Liver (tissue), 9 donors: ENCODE measurements around the gene EEF2K. TPM values are rescaled to one million over a fixed set of nuclear protein-coding genes. Genes with fewer than 3 reads are reported as not detected.
A peak's percentile ranks its signal among the peaks of the same experiment; 100 is the strongest.

Experiments
- DNase-seq: peaks from one replicate; pipeline ENCODE4 v3.0.0-alpha.2; 2017; ENCODE audit warnings: low spot score
- H3K27ac ChIP-seq, 2 donors: one replicate each; pipeline ENCODE4 v1.7.0; 2013; ENCODE audit warnings: inconsistent platforms in 2 of 2, low read length in 2 of 2, control low read depth in 1 of 2, low read depth in 1 of 2, mild to moderate bottlenecking in 1 of 2
- H3K27me3 ChIP-seq, 4 donors: one replicate each; pipeline versions ENCODE4 v1.6.1 to v1.7.0; 2013; ENCODE audit warnings: low read length in 3 of 4, inconsistent platforms in 1 of 4, mild to moderate bottlenecking in 1 of 4, moderate library complexity in 1 of 4; ENCODE audit not compliant: control insufficient read depth in 4 of 4, insufficient read depth in 4 of 4
- H3K36me3 ChIP-seq, 4 donors: one replicate each; pipeline versions ENCODE4 v1.6.1 to v1.7.0; 2013; ENCODE audit warnings: low read length in 3 of 4, mild to moderate bottlenecking in 3 of 4, low read depth in 1 of 4, moderate library complexity in 1 of 4; ENCODE audit not compliant: control insufficient read depth in 4 of 4, insufficient read depth in 3 of 4
- H3K4me1 ChIP-seq, 4 donors: one replicate each; pipeline versions ENCODE4 v1.6.1 to v1.7.0; 2013; ENCODE audit warnings: low read length in 3 of 4, mild to moderate bottlenecking in 3 of 4, moderate library complexity in 1 of 4; ENCODE audit not compliant: control insufficient read depth in 4 of 4, insufficient read depth in 4 of 4
- H3K4me3 ChIP-seq, 3 donors: one replicate each; pipeline versions ENCODE4 v1.6.1 to v1.7.0; 2013; ENCODE audit warnings: low read length in 3 of 3, control low read depth in 1 of 3, low read depth in 1 of 3, mild to moderate bottlenecking in 1 of 3
- H3K9ac ChIP-seq, 2 donors: one replicate each; pipeline ENCODE4 v1.7.0; 2013; ENCODE audit warnings: low read length in 2 of 2, mild to moderate bottlenecking in 2 of 2, moderate library complexity in 2 of 2, control low read depth in 1 of 2, low read depth in 1 of 2
- H3K9me3 ChIP-seq, 4 donors: one replicate each; pipeline versions ENCODE4 v1.6.1 to v1.7.0; 2013; ENCODE audit warnings: low read length in 3 of 4; ENCODE audit not compliant: control insufficient read depth in 4 of 4
- ATF3 ChIP-seq: IDR thresholded peaks from 2 replicates; pipeline ENCODE4 v1.6.1; 2016; ENCODE audit warnings: antibody characterized with exemption
- CTCF ChIP-seq: fragments of 150-350 bp; IDR thresholded peaks from 2 replicates; pipeline ENCODE4 v1.5.1; 2017; ENCODE audit warnings: improper control_type of control experiment, low read depth, low read length; ENCODE audit not compliant: missing input control
- EGR1 ChIP-seq, 2 donors: IDR thresholded peaks; 2 replicates each; pipeline ENCODE4 v1.6.1; 2016 to 2018; ENCODE audit warnings: antibody characterized with exemption in 2 of 2, low read depth in 2 of 2
- FOXA2 ChIP-seq: IDR thresholded peaks from 2 replicates; pipeline ENCODE4 v1.6.1; 2016; ENCODE audit warnings: antibody characterized with exemption
- HNF4A ChIP-seq, 2 donors: conservative IDR thresholded peaks; 2 replicates each; pipeline ENCODE4 v1.6.1; 2016; ENCODE audit warnings: antibody characterized with exemption in 2 of 2, mild to moderate bottlenecking in 2 of 2
- HNF4G ChIP-seq: IDR thresholded peaks from 2 replicates; pipeline ENCODE4 v1.6.1; 2016; ENCODE audit warnings: antibody characterized with exemption
- JUND ChIP-seq, 2 donors: IDR thresholded peaks; 2 replicates each; pipeline ENCODE4 v1.6.1; 2016; ENCODE audit warnings: antibody characterized with exemption in 2 of 2
- MAX ChIP-seq: IDR thresholded peaks from 2 replicates; pipeline ENCODE4 v1.6.1; 2016; ENCODE audit warnings: antibody characterized with exemption
- NR2F2 ChIP-seq: IDR thresholded peaks from 2 replicates; pipeline ENCODE4 v1.6.1; 2016; ENCODE audit warnings: antibody characterized with exemption
- RAD21 ChIP-seq, 2 donors: IDR thresholded peaks; 2 replicates each; pipeline ENCODE4 v1.6.1; 2016; ENCODE audit warnings: antibody characterized with exemption in 2 of 2, mild to moderate bottlenecking in 2 of 2
- REST ChIP-seq: IDR thresholded peaks from 2 replicates; pipeline ENCODE4 v1.6.1; 2016; ENCODE audit warnings: antibody characterized with exemption, mild to moderate bottlenecking
- RXRA ChIP-seq, 2 donors: IDR thresholded peaks; 2 replicates each; pipeline ENCODE4 v1.6.1; 2017 to 2018; ENCODE audit warnings: antibody characterized with exemption in 2 of 2, mild to moderate bottlenecking in 1 of 2
- SP1 ChIP-seq: IDR thresholded peaks from 2 replicates; pipeline ENCODE4 v1.6.1; 2018; ENCODE audit warnings: antibody characterized with exemption, mild to moderate bottlenecking
- TAF1 ChIP-seq: conservative IDR thresholded peaks from 2 replicates; pipeline ENCODE4 v1.6.1; 2016; ENCODE audit warnings: antibody characterized with exemption, mild to moderate bottlenecking
- YY1 ChIP-seq: IDR thresholded peaks from 2 replicates; pipeline ENCODE4 v1.6.1; 2016; ENCODE audit warnings: antibody characterized with exemption, mild to moderate bottlenecking
- ZBTB33 ChIP-seq: IDR thresholded peaks from 2 replicates; pipeline ENCODE4 v1.6.1; 2016; ENCODE audit warnings: antibody characterized with exemption
- polyA plus RNA-seq, 2 donors: library from polyadenylated mRNA; stranded (reverse) in 1 of 2; unstranded in 1 of 2; fragments of 200-250 nt in 1 of 2; fragments of >200 nt in 1 of 2; fragmentation: Nextera tagmentation in 1 of 2; extraction: Ambion mirVana in 1 of 2; gene quantifications; one replicate each; pipeline versions ENCODE4 v1.2.1 to v1.2.3, GENCODE V29; 2013 to 2015
- total RNA-seq, 2 donors: library from RNA; depleted of rRNA; stranded (reverse); fragments of >200 nt; gene quantifications; one replicate each; pipeline ENCODE4 v1.2.3, GENCODE V29; 2014
- donor health status: healthy.
- donor health status: healthy.
- donor health status: healthy.
- donor health status: healthy.
- donor health status: healthy.

The EEF2K gene
- total and polyA plus RNA-seq, 4 donors, result 3.2 to 14.3 (median 8.0) TPM

GRCh38 chr16:22336581-22336980 is 130.5 kb downstream of the EEF2K start:
- Histone ChIP-seq H3K9me3 (peaks cover 2 to 5% (median 4%) of the 10 kb centered on the region in 4 donors), H3K36me3 (peaks cover 5 to 29% (median 21%) of the 10 kb centered on the region in 4 donors), H3K4me3 (no peak overlapping the region), H3K4me1 (no peaks in the 10 kb centered on the region), H3K27ac (no peak overlapping the region), H3K9ac (no peak overlapping the region), H3K27me3 (no peaks in the 10 kb centered on the region)
- no peak for DNase-seq
- TF ChIP-seq REST (no peak), RAD21 (IDR thresholded peaks at IDR 0.05) (no peak), TAF1 (no peak), EGR1 (IDR thresholded peaks at IDR 0.05; ENCODE audit: low read depth in 2 of 2) (no peak), NR2F2 (no peak), FOXA2 (no peak), MAX (no peak), CTCF (no peak), HNF4A (conservative IDR thresholded peaks at IDR 0.05) (no peak), YY1 (no peak), SP1 (no peak), HNF4G (no peak), RXRA (IDR thresholded peaks at IDR 0.05) (no peak), ATF3 (no peak), ZBTB33 (no peak)

- Histone ChIP-seq H3K4me3 (no peak overlapping the region), H3K27me3 (no peaks in the 10 kb centered on the region), H3K36me3 (peaks cover 5 to 26% (median 19%) of the 10 kb centered on the region in 4 donors), H3K9me3 (peaks cover 2 to 5% (median 4%) of the 10 kb centered on the region in 4 donors), H3K4me1 (no peaks in the 10 kb centered on the region), H3K9ac (no peak overlapping the region), H3K27ac (no peak overlapping the region)
- peak; percentile 46 for TF ChIP-seq ATF3
- TF ChIP-seq JUND (IDR thresholded peaks at IDR 0.05), result no peak
- no peak for DNase-seq
These were observed 131.0 kb downstream of the EEF2K start for GRCh38 chr16:22337045-22337444.
